GM10248 (cell line): ENCODE results near the gene KRTAP12-2.

Experiments used
- CTCF ChIA-PET: fragments of 300-600 bp; sonication (Branson Sonifier 250); formaldehyde crosslinking; extraction: SDS; loops from one replicate; lab custom pipeline; 2021; ENCODE audit warnings: antibody characterized with exemption; lab: Yijun Ruan, JAX
- POLR2A ChIA-PET: fragments of 350-650 bp; sonication (Branson Sonifier 250); formaldehyde crosslinking; extraction: SDS; loops from one replicate; lab custom pipeline; 2020; ENCODE audit warnings: antibody characterized with exemption; lab: Yijun Ruan, JAX
- DNase-seq: peaks from one replicate; pipeline ENCODE4 v3.0.0; 2012; ENCODE audit errors: extremely low spot score
- CTCF ChIP-seq: IDR thresholded peaks from 2 replicates; pipeline ENCODE4 v1.5.1; 2012; ENCODE audit warnings: mild to moderate bottlenecking, low read depth; ENCODE audit errors: extremely low read depth, missing control alignments, control extremely low read depth

Gene KRTAP12-2

GRCh38 chr21:44626262-44626661 lies 40.5 kb downstream of the KRTAP12-2 start:
- POLR2A ChIA-PET = no interaction called here
- DNase-seq = no peak
- CTCF ChIA-PET = no interaction called here
- TF ChIP-seq CTCF = no peak

- DNase-seq = no peak
- ChIA-PET POLR2A (no interaction called here), CTCF (no interaction called here)
- no peak for TF ChIP-seq CTCF
Measured at GRCh38 chr21:44625756-44626155, 41.0 kb downstream of the KRTAP12-2 start.

DNA sequence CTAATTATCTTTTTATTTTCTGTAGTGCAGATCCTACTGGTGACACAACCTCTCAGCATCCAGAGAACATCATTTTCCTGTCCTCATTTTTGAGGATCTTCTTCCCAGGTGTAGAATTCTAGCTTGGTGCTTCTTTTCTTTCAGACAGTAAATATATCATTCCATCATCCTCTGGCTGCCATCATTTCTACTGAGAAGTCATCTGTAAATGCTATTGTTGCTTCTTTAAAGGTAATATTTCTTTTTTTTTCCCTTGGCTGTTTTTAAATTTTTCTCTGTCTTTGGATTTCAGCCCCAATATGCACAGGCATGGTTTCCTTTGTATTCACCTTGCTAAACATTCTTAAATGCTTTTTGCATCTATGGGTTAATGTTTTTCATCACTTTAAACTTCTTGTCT lies 43.2 kb downstream of the KRTAP12-2 start:
- ChIA-PET CTCF (no interaction called here), POLR2A (no interaction called here)
- TF ChIP-seq CTCF = no peak
- no peak for DNase-seq

DNA sequence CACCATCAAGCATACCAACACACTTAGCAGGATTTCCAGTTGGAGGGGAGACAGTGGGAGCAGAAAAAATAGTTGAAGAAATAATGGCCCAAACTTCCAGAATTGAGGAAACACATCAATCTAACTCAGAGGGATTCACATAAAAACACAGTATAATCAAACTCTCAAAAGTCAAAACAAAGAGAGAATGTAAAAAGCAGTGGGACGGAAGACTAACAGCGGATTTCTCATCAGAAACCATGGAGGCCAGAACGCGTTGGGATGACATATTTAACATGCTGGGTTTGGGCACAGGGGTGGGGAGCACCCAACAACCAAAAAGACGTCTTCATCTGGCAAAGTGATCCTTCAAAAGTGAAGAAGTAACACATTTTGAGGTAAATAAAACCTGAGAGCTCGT lies 46.8 kb downstream of the KRTAP12-2 start:
- CTCF ChIA-PET = no interaction called here
- DNase-seq = no peak
- POLR2A ChIA-PET = no interaction called here
- no peak for TF ChIP-seq CTCF

GRCh38 chr21:44618909-44619308 lies 47.8 kb downstream of the KRTAP12-2 start:
- POLR2A ChIA-PET = no interaction called here
- CTCF ChIA-PET = no interaction called here
- DNase-seq = no peak
- TF ChIP-seq CTCF = no peak

- no peak for TF ChIP-seq CTCF
- POLR2A ChIA-PET = no interaction called here
- no peak for DNase-seq
- CTCF ChIA-PET = no interaction called here
Measured at GRCh38 chr21:44618504-44618903, 48.2 kb downstream of the KRTAP12-2 start.

- ChIA-PET CTCF (no interaction called here), POLR2A (no interaction called here)
- TF ChIP-seq CTCF = no peak
- DNase-seq = no peak
Measured at GRCh38 chr21:44617071-44617501, 49.6 kb downstream of the KRTAP12-2 start.
